Keratinocyte (primary cell): Measurements from ENCODE around the gene SKIC2. TPM values are rescaled to one million over a fixed set of nuclear protein-coding genes. Genes with fewer than 3 reads are reported as not detected.

Experiments used
- DNase-seq: peaks from one replicate; pipeline ENCODE4 v3.0.0-alpha.2; 2011; ENCODE audit warnings: low read depth, missing footprints, low spot score
- FAIRE-seq: peaks from 2 replicates; lab custom pipeline; 2011; peaks lifted over from hg19 to GRCh38; lab: Jason Lieb, UNC
- H2AFZ ChIP-seq: 2 replicates; pipeline ENCODE4 v1.6.0; 2012; ENCODE audit warnings: low read length, control low read depth, inconsistent platforms; ENCODE audit not compliant: control insufficient read depth
- H3K27ac ChIP-seq: 2 replicates; pipeline ENCODE4 v1.5.1; 2011; ENCODE audit warnings: low read length; ENCODE audit not compliant: control insufficient read depth, insufficient read depth
- H3K27me3 ChIP-seq: 3 replicates; pipeline ENCODE4 v1.6.0; 2011; ENCODE audit warnings: low read length; ENCODE audit not compliant: control insufficient read depth, insufficient read depth; ENCODE audit errors: extremely low read depth
- H3K36me3 ChIP-seq, 2 experiments: 2 replicates in 1 of 2; 3 replicates in 1 of 2; pipeline ENCODE4 v1.5.1; 2011; ENCODE audit warnings: low read length in 2 of 2, mild to moderate bottlenecking in 1 of 2; ENCODE audit not compliant: control insufficient read depth in 2 of 2, insufficient read depth in 2 of 2; ENCODE audit errors: extremely low read depth in 1 of 2
- H3K4me1 ChIP-seq: 3 replicates; pipeline ENCODE4 v1.5.1; 2011; ENCODE audit warnings: low read length; ENCODE audit not compliant: control insufficient read depth, insufficient read depth; ENCODE audit errors: extremely low read depth
- H3K4me2 ChIP-seq: 3 replicates; pipeline ENCODE4 v1.6.0; 2011; ENCODE audit warnings: low read depth, low read length; ENCODE audit not compliant: control insufficient read depth, insufficient read depth; ENCODE audit errors: extremely low read depth
- H3K4me3 ChIP-seq, 3 experiments: fragments of 200-600 bp in 1 of 3; sonication (generic) in 1 of 3; 2 replicates in 2 of 3; 3 replicates in 1 of 3; pipeline ENCODE4 v1.5.1; 2011 to 2016; ENCODE audit warnings: low read length in 3 of 3, mild to moderate bottlenecking in 3 of 3, control low read depth in 2 of 3, inconsistent platforms in 1 of 3, low read depth in 1 of 3, mixed read lengths in 1 of 3, mixed run types in 1 of 3, moderate library complexity in 1 of 3; ENCODE audit not compliant: control insufficient read depth in 2 of 3, insufficient read depth in 2 of 3; ENCODE audit errors: extremely low read depth in 1 of 3
- H3K79me2 ChIP-seq: 2 replicates; pipeline ENCODE4 v1.6.0; 2012; ENCODE audit warnings: low read length; ENCODE audit not compliant: control insufficient read depth, insufficient read depth
- H3K9ac ChIP-seq: 3 replicates; pipeline ENCODE4 v1.6.0; 2011; ENCODE audit warnings: low read length; ENCODE audit not compliant: control insufficient read depth, insufficient read depth; ENCODE audit errors: extremely low read depth
- H3K9me1 ChIP-seq: 3 replicates; pipeline ENCODE4 v1.6.0; 2011; ENCODE audit warnings: low read length; ENCODE audit not compliant: control insufficient read depth, insufficient read depth; ENCODE audit errors: extremely low read depth
- H3K9me3 ChIP-seq: 2 replicates; pipeline ENCODE4 v1.5.1; 2012; ENCODE audit warnings: low read depth, low read length; ENCODE audit not compliant: control insufficient read depth
- H4K20me1 ChIP-seq: 3 replicates; pipeline ENCODE4 v1.6.0; 2011; ENCODE audit warnings: low read length; ENCODE audit not compliant: control insufficient read depth, insufficient read depth; ENCODE audit errors: extremely low read depth
- EZH2 ChIP-seq: IDR thresholded peaks from one replicate; pipeline ENCODE4 v1.6.1; 2012; ENCODE audit warnings: inconsistent platforms, mild to moderate bottlenecking, low read length, moderate library complexity
- dilution Hi-C: fragments of 300-500 bp; cut with MboI; formaldehyde crosslinking; loops from one replicate; pipeline ENCODE4 v1.7.0; 2020; ENCODE audit warnings: low sequenced_read_pairs; ENCODE audit not compliant: extremely low pct_ligation_motif_present
- polyA plus RNA-seq, 5 experiments: library from polyadenylated mRNA; depleted of rRNA in 3 of 5; stranded (reverse) in 3 of 5; stranded (forward) in 1 of 5; unstranded in 1 of 5; fragments of >200 nt; gene quantifications; 1 replicate in 1 of 5; 2 replicates in 3 of 5; 3 replicates in 1 of 5; pipeline versions ENCODE4 v1.2.1 to v1.2.3, GENCODE V29; 2011 to 2012; ENCODE audit warnings: missing spikeins in 2 of 5, low read depth in 1 of 5, low replicate concordance in 1 of 5
- TF ChIP-seq, protein P1 (sequence below), 3 experiments: IDR thresholded peaks in 1 of 3; conservative IDR thresholded peaks in 1 of 3; optimal IDR thresholded peaks in 1 of 3; 2 replicates in 2 of 3; 3 replicates in 1 of 3; pipeline versions ENCODE3 to v1.5.1; 2011; ENCODE audit warnings: low read length in 3 of 3, mild to moderate bottlenecking in 3 of 3, moderate library complexity in 2 of 3, control low read depth in 1 of 3, inconsistent platforms in 1 of 3; ENCODE audit not compliant: insufficient read depth in 2 of 3; ENCODE audit errors: extremely low read depth in 1 of 3

Gene SKIC2
- polyA plus RNA-seq, 1 donor (not counting 4 experiments of a cell fraction or from before 2014, with no cell fraction given): 24.5 TPM

DNA sequence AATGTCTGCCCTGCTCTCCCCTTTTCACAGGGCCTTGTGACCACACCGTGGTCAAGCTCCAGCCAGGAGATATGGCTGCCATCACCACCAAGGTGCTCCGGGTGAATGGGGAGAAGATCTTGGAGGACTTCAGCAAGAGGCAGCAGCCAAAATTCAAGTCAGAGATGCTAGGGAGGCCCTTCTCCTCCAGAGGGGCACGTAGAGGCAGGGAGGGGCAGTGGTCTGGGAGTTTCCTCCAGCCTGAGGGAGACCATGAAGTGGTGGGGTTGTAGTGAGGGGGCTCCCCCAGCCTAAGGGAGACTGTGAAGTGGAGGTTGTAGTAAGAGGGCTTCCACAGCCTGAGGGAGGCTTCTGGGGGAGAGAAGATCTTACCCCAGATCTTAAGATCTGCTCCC lies 8.9 kb downstream of the SKIC2 start:
- DNase-seq (no peak), FAIRE-seq (no peak)
- H3K27ac ChIP-seq: no peak overlapping the region
- no peak overlapping the region for H3K9ac ChIP-seq
- no peak overlapping the region for H3K4me3 ChIP-seq
- H3K4me1 ChIP-seq: peaks cover 12% of the 10 kb centered on the region
- no peak overlapping the region for H2AFZ ChIP-seq
- H3K27me3 ChIP-seq: no peaks in the 10 kb centered on the region
- dilution Hi-C loops: no loop called here
- H3K79me2 ChIP-seq: peaks cover 20% of the 10 kb centered on the region
- no peaks in the 10 kb centered on the region for H3K9me1 ChIP-seq
- no peak for TF ChIP-seq EZH2
- TF ChIP-seq, protein P1, sequence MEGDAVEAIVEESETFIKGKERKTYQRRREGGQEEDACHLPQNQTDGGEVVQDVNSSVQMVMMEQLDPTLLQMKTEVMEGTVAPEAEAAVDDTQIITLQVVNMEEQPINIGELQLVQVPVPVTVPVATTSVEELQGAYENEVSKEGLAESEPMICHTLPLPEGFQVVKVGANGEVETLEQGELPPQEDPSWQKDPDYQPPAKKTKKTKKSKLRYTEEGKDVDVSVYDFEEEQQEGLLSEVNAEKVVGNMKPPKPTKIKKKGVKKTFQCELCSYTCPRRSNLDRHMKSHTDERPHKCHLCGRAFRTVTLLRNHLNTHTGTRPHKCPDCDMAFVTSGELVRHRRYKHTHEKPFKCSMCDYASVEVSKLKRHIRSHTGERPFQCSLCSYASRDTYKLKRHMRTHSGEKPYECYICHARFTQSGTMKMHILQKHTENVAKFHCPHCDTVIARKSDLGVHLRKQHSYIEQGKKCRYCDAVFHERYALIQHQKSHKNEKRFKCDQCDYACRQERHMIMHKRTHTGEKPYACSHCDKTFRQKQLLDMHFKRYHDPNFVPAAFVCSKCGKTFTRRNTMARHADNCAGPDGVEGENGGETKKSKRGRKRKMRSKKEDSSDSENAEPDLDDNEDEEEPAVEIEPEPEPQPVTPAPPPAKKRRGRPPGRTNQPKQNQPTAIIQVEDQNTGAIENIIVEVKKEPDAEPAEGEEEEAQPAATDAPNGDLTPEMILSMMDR (optimal IDR thresholded peaks at IDR 0.05 in 1 of 3, IDR thresholded peaks at IDR 0.05 in 1 of 3, conservative IDR thresholded peaks at IDR 0.05 in 1 of 3; ENCODE audit: extremely low read depth in 1 of 3, insufficient read depth in 2 of 3, low read length in 3 of 3): no peak
- H3K4me2 ChIP-seq: no peak overlapping the region
- H3K9me3 ChIP-seq: no peaks in the 10 kb centered on the region
- H3K36me3 ChIP-seq: peaks cover 16 to 40% of the 10 kb centered on the region in 2 experiments
- no peaks in the 10 kb centered on the region for H4K20me1 ChIP-seq

DNA sequence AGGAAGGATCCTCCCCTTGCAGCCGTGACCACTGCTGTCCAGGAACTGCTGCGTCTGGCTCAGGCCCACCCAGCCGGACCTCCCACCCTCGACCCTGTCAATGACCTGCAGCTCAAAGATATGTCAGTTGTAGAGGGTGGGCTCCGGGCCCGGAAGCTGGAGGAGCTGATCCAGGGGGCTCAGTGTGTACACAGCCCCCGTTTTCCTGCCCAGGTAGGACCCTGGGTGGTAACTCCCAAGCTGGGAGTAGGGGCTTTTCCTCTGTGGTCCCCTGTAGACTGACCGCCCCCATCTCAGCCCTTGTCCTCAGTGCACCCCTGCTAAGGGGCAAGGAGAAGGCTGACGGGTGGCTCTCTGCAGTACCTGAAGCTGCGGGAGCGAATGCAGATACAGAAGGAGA lies 9.4 kb downstream of the SKIC2 start:
- DNase-seq (no peak), FAIRE-seq (no peak)
- Histone ChIP-seq H2AFZ (no peak overlapping the region), H3K4me1 (peaks cover 16% of the 10 kb centered on the region), H3K4me3 (no peak overlapping the region), H3K79me2 (peaks cover 24% of the 10 kb centered on the region), H3K36me3 (peaks cover 14 to 39% of the 10 kb centered on the region in 2 experiments), H3K4me2 (no peak overlapping the region), H3K27me3 (no peaks in the 10 kb centered on the region), H3K9me3 (no peaks in the 10 kb centered on the region), H3K9me1 (no peaks in the 10 kb centered on the region), H3K27ac (no peak overlapping the region), H4K20me1 (no peaks in the 10 kb centered on the region), H3K9ac (no peak overlapping the region)
- dilution Hi-C loops: no loop called here
- TF ChIP-seq, protein P1 (optimal IDR thresholded peaks at IDR 0.05 in 1 of 3, IDR thresholded peaks at IDR 0.05 in 1 of 3, conservative IDR thresholded peaks at IDR 0.05 in 1 of 3; ENCODE audit: extremely low read depth in 1 of 3, insufficient read depth in 2 of 3, low read length in 3 of 3): no peak
- TF ChIP-seq EZH2: no peak
